HFFc6 (cell line): Measurements from ENCODE around the gene CRB2. TPM values are rescaled to one million over a fixed set of nuclear protein-coding genes. Genes with fewer than 3 reads are reported as not detected.

Experiments
- DNase-seq: peaks from one replicate; pipeline ENCODE4 v3.0.0-alpha.2; 2018
- H3K27ac Mint-ChIP-seq: 2 replicates; pipeline ENCODE4 v1.8.0; 2020; ENCODE audit warnings: mild to moderate bottlenecking, mixed read lengths
- H3K27me3 Mint-ChIP-seq: 2 replicates; pipeline ENCODE4 v1.8.0; 2021; ENCODE audit warnings: mild to moderate bottlenecking, moderate library complexity, mixed read lengths; ENCODE audit not compliant: insufficient read depth
- H3K36me3 Mint-ChIP-seq: 2 replicates; pipeline ENCODE4 v1.8.0; 2021; ENCODE audit warnings: low read depth, mixed read lengths
- H3K4me1 Mint-ChIP-seq: 2 replicates; pipeline ENCODE4 v1.8.0; 2020; ENCODE audit warnings: low read depth, mixed read lengths
- H3K4me3 Mint-ChIP-seq: 2 replicates; pipeline ENCODE4 v1.8.0; 2020; ENCODE audit warnings: mild to moderate bottlenecking, moderate library complexity, mixed read lengths
- H3K9me3 Mint-ChIP-seq: 2 replicates; pipeline ENCODE4 v1.8.0; 2020; ENCODE audit warnings: mild to moderate bottlenecking, mixed read lengths
- CTCF ChIP-seq: fragments of 200-600 bp; sonication (generic); IDR thresholded peaks from 2 replicates; pipeline ENCODE4 v1.5.0; 2021; ENCODE audit warnings: antibody characterized with exemption, mild to moderate bottlenecking
- total RNA-seq, 6 experiments: library from RNA; stranded (reverse); fragmentation: NEBNext Ultra II Directional; extraction: Animal tissue kit (Norgen Biotek cat#: 25700); gene quantifications; 2 replicates in 1 of 6; 3 replicates in 5 of 6; pipeline ENCODE4 v1.2.3, GENCODE V29; 2021

CRB2 gene
- total RNA-seq, 6 experiments from 2014 or later, result not detected

DNA sequence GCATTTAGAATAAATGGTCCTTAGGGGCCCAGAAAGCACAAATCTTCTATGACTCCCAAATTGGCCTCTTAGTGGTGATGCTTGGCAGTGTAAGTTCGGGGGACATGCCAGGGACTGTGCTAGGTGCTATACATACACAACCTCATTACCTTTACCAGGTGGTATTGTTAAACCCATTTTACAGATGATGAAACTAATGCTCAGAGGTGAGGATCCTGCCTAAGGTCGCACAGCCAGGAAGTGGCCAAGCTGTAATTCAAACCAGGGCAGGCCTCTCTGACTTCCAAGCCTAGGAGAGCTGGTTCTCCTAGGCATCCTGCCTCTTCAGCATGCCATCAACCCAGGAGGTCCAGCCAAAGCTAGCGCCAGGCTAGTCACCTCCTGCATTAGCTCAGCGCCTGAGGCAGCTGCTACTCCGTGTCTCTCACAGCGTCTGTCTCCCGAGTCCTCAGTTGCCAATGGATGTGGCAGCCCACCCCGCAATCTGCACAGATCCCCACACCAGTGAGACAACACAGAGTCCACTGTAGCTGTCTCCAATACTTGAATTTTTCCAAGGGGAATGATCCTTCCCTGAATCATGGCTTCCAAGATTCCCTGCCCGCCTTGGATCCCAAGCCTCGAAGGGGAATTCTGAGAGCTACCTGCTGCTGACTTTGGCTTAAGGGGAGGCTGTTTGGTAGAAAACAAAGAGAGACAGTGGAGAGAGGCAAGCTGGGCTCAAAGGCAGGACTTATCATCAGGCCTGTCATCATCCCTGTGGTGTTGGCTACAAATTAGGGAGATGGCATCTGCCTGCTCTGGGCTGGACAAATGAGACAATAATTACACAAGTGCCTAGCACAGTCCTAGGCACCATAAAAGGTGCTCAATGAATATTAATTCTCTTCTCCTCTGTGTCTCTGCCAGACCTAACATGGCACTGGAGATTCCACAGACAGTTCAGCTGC is 52.6 kb downstream of the CRB2 start:
- H3K4me3 Mint-ChIP-seq, result no peak overlapping the region
- no peaks in the 10 kb centered on the region for H3K4me1 Mint-ChIP-seq
- H3K27me3 Mint-ChIP-seq, result no peaks in the 10 kb centered on the region
- no peaks in the 10 kb centered on the region for H3K36me3 Mint-ChIP-seq
- TF ChIP-seq CTCF, result no peak
- H3K27ac Mint-ChIP-seq, result no peak overlapping the region
- no peak for DNase-seq
- no peaks in the 10 kb centered on the region for H3K9me3 Mint-ChIP-seq

GRCh38 chr9:123410281-123410910 is 54.4 kb downstream of the CRB2 start:
- Mint-ChIP-seq H3K27ac (no peak overlapping the region), H3K36me3 (no peaks in the 10 kb centered on the region), H3K27me3 (no peaks in the 10 kb centered on the region), H3K9me3 (no peaks in the 10 kb centered on the region), H3K4me1 (no peaks in the 10 kb centered on the region), H3K4me3 (no peak overlapping the region)
- no peak for TF ChIP-seq CTCF
- DNase-seq, result no peak

GRCh38 chr9:123411191-123411590 is 55.2 kb downstream of the CRB2 start:
- Mint-ChIP-seq H3K27me3 (no peaks in the 10 kb centered on the region), H3K4me3 (no peak overlapping the region), H3K4me1 (no peaks in the 10 kb centered on the region), H3K9me3 (no peaks in the 10 kb centered on the region), H3K27ac (no peak overlapping the region), H3K36me3 (no peaks in the 10 kb centered on the region)
- no peak for TF ChIP-seq CTCF
- no peak for DNase-seq

GRCh38 chr9:123411636-123412035 is 55.6 kb downstream of the CRB2 start:
- Mint-ChIP-seq H3K36me3 (no peaks in the 10 kb centered on the region), H3K4me1 (no peaks in the 10 kb centered on the region), H3K9me3 (no peaks in the 10 kb centered on the region), H3K27me3 (no peaks in the 10 kb centered on the region), H3K27ac (no peak overlapping the region), H3K4me3 (no peak overlapping the region)
- no peak for DNase-seq
- TF ChIP-seq CTCF, result no peak

DNA sequence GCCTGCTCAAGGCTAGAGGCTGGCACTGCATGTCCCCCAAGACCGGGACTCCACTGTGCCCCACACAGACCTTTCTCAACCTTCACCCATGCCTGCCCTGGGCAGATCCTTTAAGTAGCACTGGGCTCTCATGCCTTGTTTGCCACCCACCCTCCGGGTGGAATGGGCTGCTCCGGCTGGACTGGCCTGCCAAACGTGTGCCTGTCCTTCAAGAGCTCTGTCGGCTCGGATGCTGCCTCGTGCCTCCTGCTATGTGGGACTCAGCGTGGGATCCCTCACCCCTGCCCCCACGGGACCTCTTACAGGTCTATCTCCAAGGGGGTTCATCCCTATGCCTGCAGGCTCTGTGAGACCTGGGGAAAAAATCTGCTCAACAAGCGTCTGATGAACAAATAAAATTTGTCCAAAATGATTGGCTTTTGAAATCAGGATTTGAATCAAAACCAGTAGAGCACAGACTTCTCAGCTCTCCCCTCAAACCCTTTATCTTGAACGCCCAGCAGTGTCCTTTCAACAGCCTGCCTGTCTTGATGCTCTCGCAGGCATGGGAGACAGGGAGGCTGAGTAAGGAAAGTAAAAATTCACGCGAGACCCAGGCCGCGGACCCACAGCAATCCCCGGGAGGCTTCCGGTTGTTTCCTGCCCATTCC is 56.3 kb downstream of the CRB2 start:
- no peaks in the 10 kb centered on the region for H3K4me1 Mint-ChIP-seq
- H3K36me3 Mint-ChIP-seq, result no peaks in the 10 kb centered on the region
- no peak for DNase-seq
- H3K4me3 Mint-ChIP-seq, result no peak overlapping the region
- H3K27me3 Mint-ChIP-seq, result no peaks in the 10 kb centered on the region
- no peaks in the 10 kb centered on the region for H3K9me3 Mint-ChIP-seq
- no peak for TF ChIP-seq CTCF
- H3K27ac Mint-ChIP-seq, result no peak overlapping the region
